NCI-H1048 (cell line): ENCODE results near the gene WNT7A.
A peak's percentile ranks its signal among the peaks of the same experiment; 100 is the strongest.
"Not testable (repeated sequence)": the region's sequence is repeated elsewhere in the genome, so short reads cannot be mapped to it uniquely, and the experiment has no call there.

Experiments used
- DNase-seq: peaks from one replicate; lab custom pipeline; 2025; lab: John Stamatoyannopoulos, UW

WNT7A gene

DNA sequence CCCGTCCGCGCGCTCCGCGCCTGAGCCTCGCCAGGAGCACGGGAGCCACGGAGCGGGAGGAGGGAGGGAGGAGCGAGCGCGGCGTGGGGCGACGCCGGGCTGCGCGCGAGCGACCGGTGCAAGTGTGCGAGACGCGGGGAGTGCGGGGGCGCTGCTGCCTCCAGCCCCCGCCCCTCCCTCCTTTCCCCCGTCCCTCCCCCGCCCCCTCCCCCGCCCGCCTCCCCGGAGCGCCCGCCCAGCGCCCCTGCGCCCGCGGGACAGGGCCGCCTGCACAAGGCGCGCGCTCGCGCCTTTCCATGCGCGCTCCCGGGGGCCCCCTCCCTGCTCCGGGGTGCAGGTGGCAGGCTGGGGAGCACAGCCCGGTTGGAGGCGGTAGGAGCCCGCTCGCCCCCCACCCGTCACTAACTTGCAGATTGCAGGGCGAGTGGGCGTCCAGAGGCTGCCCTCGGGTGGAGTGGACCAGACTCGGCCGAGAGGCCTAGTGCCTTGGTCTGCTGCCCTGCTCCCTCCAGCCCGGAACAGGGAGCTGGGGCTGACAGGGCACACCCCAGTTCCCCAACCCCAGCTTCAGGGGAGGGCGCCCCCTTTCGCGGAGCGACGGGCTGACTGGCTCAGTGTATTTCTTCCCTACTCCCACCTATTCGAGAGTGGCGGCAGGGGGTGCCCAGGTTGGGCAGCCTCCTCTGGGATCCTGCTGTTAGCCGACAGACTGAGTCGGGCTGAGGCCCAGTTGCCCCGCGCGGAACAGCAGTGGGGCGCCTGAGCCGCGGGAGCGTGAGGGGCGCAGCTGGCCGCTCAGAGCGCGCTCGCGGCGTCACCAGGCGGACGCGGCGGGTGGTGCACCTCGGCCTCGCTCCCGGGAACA is at the start of gene WNT7A:
WNT7A (minus strand) TSS at position 126 of the 865 bp plus-strand sequence. CDS start 255 bp downstream, outside the sequence.
- no peak for DNase-seq

DNA sequence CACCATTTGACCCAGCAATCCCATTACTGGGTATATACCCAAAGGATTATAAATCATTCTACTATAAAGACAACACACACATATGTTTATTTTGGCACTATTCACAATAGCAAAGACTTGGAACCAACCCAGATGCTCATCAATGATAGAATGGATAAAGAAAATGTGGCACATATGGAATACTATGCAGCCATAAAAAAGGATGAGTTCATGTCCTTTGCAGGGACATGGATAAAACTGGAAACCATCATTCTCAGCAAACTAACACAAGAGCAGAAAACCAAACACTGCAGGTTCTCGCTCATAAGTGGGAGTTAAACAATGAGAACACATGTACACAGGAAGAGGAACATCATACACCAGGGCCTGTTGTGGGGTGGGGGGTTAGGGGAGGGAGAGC is 48.9 kb upstream of the WNT7A start:
- not testable (repeated sequence) for DNase-seq

DNA sequence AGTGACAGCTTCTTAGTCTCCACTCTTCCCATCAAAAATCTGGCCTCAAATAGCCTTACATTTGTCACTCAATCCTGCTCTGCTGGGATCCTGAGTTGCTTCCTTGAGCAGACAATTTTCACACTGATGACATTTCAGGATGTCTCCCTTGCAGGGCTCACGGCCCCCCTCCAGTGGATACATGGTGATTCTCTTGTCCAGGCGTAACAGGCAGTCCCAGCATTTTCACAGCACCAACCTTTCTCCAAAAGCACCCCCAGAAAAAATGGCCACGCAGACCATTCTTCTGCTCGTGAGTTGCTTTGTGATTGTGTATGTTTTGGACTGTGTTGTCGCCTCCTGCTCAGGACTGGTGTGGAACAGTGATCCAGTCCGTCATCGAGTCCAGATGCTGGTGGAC is 47.4 kb upstream of the WNT7A start:
- DNase-seq, result no peak

DNA sequence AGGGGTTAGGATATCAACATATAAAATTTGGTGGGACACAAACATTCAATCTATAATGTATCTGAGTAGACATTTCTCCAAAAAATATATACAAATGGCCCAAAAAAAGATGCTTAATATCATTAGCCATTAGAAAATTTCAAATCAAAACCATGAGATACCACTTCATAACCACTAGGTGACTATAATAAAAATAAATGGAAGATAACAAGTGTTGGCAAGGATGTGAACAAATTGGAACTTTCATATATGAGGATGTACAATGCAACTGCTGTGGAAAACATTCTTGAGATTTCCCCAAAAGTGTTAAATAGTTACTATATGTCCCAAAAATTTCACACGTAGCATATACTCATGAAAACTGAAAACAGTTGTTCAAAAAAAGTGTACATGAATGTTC is 36.5 kb upstream of the WNT7A start:
- DNase-seq, result no peak

DNA sequence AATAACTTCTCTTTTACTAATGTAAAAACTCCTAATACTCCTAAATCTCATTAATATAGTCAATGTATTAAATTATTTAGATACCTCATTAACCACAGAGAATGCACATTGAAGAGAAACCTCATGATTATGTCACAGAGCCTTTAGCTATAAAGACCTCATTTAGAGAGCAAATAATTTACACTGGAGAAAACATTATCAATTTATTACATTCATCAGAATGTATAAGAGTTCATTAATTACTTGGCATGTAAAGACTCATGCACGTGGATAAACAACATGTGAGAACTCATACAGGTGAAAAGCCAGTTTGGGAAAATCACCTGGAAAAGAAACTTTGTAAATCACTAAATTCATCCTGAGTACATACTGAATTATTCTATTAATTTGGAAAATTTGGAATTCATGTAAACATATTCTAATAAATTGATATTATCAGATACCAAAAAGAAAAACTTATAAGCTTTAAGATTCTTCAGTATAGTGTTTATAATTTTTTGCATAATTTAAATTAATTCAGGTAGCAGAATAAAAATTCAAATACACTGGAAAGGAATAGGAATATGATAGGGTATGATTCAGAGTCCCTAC is 22.9 kb upstream of the WNT7A start:
- no peak for DNase-seq

DNA sequence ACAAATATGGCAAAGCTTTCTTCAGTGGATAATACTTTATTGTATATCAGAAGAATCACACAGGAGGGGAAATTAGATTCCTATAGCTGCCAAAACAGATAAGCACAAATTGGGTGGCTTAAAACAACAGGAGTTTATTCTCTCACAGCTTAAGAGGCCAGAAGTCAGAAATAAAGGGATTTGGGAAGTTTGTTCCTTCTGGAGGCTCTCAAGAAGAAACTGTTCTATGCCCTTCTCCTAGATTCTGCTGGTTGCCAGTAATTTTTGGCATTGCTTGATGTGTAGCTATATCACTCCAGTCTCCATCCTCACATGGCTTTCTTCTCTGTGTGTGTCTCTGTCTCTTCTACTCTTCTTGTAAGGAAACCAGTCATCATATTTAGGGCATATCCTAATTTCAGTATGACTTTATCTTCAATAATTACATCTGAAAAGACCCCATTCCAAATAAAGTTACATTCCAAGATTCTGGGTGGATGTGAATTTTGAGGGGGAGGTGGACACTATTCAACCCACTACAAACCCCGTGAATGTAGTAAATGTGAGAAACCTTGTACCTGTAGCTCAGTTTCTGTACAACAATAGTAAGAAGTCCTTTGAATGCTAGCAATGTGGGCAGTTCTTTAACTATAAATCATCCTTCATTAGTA is 22.2 kb upstream of the WNT7A start:
- DNase-seq, result no peak

DNA sequence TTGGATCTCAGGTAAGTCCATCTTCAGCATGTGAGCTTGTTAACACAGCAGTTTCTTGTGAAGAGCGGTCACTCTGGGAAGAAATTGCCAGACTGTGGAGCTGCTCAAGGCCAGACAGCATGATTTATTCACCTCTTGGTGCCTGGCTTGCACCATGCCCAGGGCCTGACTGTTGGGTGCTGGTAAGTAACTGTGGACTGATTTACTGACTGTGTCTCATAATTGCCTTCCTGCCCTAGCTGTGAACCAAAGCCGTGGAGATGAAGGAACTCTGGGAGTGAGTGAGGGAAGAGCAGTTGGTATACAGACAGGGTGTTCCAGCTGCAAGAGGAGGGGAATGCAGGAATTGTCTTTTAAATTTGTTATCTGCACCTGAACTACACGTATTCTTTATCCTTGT is 18.5 kb upstream of the WNT7A start:
- DNase-seq, result no peak

DNA sequence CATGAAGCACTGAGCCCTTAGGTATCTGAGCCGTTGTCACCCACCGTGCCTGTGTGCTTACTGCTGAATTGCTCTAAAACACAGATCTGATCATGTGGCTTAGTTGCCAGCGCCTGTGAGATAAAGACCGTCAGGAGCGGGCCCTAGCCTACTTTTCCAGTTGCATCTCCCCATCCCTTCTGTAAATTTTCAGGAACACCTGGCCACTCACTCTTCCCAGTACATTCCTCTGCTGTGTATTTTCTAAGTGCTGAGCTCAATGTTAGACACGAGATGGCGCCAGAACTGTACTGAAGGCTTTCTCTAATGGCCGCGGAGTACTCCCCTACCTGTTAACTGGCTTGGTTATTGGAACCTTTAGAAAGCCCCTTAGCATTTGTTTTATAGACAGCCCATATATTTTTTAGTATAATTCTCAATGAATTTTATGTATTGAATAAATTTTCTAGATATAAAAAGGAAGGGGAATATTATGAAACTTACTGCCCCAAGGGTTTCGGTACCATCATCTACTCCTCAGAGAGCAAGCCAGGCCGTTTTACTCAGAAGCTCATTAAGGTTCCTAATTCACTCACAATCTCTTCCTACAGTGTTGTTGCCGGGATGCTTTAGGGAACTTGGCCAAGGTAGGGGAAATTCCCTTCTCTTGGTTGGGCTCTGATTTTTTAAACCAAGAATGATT is 16.7 kb upstream of the WNT7A start:
- DNase-seq, result peak; percentile 48

DNA sequence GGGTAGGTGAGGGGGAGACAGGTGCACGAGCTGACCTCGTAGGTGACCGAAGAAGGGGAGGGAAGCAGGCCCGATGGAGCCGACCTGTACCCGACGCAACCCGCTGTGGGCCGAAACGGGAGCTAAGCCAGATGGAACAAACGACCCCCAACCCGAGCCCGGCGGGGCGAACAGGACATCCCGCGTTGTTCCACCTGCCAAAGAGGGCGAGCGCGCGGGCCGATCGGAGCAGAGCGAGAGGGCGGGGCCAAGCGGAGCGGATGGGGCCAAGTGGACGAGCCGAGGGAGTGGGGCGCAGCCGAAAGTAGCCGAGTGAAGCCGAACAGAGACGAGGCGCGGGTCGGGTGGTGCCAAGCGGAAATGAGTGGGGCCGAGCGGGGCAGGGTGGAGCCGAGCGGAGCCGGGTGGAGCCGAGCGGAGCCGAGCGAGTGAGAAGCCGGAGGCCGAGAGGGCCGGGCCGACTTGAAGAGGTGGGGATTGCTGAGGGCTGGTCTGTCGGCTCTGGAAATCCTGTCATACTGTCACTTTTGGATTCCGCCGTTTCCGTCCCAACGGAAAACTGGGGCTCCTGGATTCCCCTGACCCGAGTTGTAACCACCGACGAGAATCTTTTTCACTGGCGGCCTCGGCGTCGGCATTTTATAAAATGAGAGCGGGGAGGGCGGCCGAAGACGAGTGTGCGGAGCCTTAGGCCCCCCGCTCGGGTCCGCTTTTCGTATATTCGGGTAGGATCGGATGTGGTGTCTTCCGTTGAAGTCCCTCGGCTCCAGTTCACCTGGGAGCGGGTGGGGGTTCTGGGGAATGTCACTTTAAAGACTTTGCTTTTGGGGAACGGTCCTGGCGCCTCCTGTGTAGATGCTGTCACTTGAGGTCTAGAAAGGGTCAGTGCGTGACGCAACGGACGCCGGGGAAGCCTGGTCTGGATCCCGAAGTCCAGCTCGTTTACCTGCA is 15.6 kb upstream of the WNT7A start:
- peak; percentile 94 for DNase-seq

DNA sequence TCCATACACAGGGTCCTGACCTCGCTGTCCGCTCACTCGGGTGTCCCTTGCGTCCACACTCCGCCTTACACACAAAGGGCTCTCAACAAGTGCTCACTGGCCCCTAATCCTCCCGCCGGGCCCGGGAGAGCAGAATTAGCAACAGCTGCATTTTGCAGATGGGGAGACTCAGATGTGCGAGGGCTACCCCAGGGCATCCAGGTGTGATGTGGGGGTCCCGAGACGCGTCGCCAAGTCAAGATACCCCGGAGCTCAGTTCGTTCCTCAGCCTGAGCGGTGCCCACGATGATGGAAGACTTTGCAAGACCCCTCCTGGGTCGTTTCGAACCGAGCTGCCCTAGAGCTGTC is 14.9 kb upstream of the WNT7A start:
- DNase-seq, result no peak

DNA sequence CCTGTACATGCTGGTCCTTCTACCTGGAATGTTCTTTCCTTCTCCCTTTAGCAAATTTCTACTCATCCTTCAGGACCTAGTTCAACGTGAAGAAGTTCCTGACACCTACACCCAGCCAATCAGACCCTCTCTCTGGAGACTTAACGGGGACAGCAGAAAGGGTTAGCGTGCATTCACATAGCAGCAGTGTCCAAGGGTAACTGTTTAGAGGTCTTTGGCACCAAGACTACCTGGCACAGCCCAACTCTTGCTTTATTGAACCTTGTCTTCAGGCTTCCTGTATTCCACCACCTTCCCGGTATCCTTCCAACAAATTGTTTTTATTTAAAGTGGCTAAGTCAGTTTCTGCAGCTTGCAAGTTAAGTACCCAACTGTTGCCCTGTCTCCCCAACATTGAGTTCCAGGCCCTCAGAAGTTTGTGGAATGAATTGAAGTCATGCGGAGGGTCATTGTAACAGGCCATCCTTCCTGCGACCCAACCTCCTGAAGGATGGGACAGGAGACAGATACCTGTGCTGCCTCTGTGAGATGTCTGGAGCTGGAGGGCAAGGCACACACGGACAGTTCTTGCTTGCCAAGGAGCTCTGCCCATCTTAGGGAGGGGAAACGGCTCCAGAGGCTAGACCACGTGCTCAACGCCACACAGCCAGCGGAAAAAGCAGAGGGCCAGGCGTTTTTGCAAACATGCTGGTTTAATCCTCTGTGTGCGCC is 14.4 kb upstream of the WNT7A start:
- DNase-seq, result no peak

DNA sequence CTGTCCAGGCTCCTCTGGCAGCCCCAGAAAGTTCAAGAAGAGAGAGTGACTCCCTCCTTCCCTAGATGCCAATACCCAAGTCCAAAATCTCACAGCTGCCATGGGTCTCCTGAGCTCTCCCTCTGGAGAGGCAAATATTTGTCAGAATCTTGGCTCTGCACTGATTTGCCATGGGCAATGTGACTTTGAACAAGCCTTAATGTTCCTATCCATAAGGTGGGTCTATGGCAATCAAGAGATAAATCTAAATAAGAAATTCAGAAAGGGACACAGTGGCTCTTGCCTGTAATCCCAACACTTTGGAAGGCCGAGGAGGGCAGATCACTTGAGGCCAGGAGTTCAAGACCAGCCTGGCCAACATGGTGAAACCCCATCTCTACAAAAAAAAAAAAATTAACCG is 12.4 kb upstream of the WNT7A start:
- no peak for DNase-seq

DNA sequence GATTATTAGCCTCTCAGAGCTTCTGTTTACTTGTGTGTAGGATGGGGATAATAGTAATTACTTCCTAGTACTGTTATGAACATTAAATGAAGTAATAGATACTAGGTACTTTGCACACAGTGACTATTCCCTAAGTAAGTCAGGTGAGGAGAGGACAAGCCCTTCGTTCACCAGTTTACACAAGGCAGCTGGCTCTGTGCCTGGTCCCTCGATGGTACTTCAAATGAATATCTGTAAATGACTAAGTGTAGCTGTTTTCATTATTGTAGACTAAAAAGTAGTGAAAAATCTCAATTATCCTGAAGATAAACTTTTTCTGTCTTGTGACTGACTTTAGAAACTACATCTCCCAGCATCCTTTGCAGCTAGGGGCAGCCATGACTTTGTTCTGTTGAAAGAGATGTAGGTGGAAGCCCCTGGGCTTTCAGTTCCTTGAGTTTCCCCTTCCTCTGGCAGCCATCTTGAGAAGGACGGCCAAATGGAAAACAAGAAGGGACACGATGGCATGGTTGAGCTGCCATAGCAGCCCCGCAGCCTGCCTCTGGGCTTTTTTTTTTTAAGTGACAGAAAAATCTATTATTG is 11.7 kb upstream of the WNT7A start:
- no peak for DNase-seq

DNA sequence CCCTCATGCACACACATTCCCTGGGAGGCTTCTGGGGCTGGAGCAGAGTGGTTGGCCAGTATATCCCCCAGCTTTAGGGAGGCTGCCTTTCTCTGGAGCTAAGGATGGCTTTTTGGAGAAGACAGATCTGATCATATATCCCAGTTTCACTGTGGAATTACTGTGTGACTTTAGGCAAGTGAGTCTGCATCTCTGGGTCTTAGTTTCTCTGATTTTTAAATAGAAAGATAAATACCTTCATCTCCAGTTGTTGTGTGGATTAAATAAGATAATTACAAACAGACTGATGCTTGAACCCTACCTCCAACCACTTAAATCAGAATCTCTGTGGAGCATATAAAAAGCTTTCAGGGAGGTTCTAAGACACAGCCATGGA is 11.1 kb upstream of the WNT7A start:
- DNase-seq, result no peak

DNA sequence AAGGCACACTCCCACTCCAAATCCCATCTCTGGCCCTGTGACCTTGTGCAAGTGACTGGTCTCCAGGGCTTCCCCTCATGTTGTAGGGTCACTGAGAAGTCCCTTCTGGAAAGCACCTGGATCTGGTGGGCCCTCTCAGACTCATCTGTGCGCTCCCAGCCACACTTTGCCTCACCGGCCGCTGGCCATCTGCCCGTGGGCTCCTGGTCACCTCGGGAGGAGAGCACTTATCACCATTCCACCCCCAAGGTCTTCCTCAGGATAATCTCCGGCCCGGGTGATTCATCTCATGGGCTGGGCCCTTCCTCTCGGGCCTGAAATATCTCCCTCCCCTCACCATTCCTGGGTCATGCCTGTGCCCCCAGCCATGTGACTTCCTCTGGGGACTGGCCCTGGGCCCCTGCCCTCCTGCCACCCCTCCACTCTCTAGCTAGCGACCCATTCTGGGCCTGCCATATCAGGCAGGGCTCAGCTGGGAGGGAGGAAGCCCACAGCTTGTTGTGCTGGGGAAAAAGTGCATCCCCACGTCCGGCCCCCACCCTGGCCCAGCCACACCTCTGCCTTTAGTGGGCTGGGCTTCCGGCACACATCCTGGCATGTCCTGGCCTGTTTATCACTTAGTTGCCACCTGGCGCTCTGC is 10.6 kb upstream of the WNT7A start:
- DNase-seq, result no peak

DNA sequence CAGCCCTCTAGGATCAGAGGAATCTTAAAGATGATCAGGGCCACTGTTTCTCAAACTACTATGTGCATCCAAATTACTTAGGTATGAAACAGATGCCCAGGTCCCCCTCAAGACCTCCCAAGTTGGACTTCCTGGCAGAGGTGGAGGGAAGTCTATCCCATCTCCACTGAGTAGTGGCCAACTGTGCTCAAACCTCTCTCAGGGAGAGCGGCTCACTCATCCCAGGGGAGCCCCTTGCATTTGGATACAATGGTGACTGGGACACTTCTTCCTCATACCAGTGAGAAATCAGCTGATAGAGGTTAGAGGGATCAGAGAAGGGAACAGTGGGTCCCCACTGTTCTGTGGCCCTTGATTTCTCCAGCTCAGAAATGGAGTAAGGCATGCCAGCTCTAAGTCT is 8.7 kb upstream of the WNT7A start:
- DNase-seq, result no peak

DNA sequence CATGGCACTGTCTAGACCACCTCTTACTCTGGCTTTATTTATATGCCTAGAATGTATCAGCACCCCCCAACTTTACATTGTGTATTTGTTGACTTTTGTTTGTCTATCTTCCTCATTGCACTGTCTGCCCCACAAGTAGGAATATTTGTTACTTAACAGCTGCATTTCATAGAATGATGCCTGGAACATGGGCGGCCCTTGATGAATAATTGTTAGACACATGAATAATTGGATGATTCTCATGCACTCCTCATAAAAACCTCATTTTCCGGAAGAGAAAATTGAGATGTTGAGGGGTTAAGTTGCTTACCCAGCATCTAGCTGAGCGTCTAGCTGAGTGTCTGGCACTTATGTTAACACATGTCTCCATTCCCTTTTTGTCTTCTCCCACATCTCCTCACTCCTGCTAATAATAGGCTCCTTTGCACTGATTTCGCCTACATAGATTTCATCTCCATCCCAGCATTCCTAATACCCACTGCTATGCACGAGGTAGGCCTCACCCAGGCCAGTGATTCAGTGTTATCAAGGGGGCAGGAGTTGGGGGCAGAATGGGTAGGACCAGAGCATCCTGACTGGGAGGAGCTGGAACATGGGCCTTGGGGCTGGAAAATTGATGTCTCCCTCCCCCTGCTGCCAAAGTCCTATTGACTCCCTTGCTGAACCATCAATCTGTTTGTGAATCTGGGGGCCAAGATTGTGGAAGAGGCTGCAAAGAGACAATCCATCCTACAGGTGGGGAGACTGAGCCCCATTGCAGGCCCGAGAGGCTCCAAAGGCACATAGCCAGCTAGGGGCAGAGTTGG is 7.8 kb upstream of the WNT7A start:
- no peak for DNase-seq

DNA sequence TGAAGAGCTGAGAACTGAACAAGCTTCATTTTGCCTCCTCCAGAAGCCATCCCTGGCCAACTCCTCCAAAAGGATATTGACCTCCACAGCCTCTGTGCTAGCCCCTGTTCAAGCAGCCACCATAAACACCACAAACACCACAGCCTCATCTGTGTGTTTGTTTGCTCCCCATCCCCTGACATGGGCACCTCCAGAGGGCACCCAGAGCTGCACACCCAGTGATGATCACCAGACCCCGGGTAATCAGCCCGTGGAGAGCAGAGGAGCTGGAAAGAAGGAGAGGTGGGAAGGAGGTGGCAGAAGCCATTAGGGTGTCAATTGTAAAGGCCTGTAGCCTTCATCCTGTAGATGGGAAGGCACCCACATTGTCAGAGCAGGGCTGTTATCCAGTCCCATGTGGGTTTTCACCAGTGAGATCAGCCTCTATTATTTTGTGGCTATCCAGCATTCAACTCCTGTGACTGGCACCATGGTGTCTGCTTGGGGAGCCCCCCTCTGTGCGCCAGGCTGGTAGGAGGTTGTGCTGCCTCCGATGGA is 6.8 kb upstream of the WNT7A start:
- no peak for DNase-seq

DNA sequence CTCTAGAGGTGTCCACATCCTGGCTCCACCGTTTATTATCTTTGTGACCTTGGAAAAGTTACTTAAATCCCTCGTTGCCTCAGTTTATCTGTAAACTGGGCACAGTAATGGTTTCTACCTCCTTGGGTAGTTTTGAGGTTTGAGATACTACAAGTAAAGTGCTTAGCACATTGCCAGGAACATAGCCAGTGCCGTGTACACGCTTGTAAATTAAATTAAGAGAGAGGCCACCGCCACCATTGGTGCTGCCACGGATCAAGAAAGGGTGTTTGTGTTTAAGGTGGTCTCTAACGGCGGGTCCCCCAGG is 5.8 kb upstream of the WNT7A start:
- DNase-seq, result no peak
